GM11168 (cell line): Measurements from ENCODE around the gene CDH4.

Experiments
- in situ Hi-C: fragments of 300-500 bp; cut with MboI; formaldehyde crosslinking; loops from one replicate; pipeline ENCODE4 v1.12.0; 2022; ENCODE audit warnings: low sequenced_read_pairs; ENCODE audit not compliant: unreplicated experiment

The CDH4 gene

GRCh38 chr20:61520893-61521460, 268.9 kb downstream of the CDH4 start:
- in situ Hi-C loops, result no loop called here

- in situ Hi-C loops, result no loop called here
Measured at GRCh38 chr20:61521687-61522420, 269.8 kb downstream of the CDH4 start.

- in situ Hi-C loops, result no loop called here
Measured at GRCh38 chr20:61522498-61523090, 270.5 kb downstream of the CDH4 start.

GRCh38 chr20:61523145-61523544, 271.1 kb downstream of the CDH4 start:
- in situ Hi-C loops, result no loop called here

- in situ Hi-C loops, result no loop called here
Measured at GRCh38 chr20:61524951-61525666, 273.0 kb downstream of the CDH4 start.

- in situ Hi-C loops, result no loop called here
Measured at GRCh38 chr20:61525781-61526431, 273.8 kb downstream of the CDH4 start.

- in situ Hi-C loops, result no loop called here
Measured at GRCh38 chr20:61526907-61527306, 274.8 kb downstream of the CDH4 start.

GRCh38 chr20:61527626-61528025, 275.6 kb downstream of the CDH4 start:
- in situ Hi-C loops, result no loop called here

- in situ Hi-C loops, result no loop called here
Measured at GRCh38 chr20:61528591-61528990, 276.5 kb downstream of the CDH4 start.

- in situ Hi-C loops, result no loop called here
Measured at GRCh38 chr20:61529354-61529753, 277.3 kb downstream of the CDH4 start.

- in situ Hi-C loops, result no loop called here
Measured at GRCh38 chr20:61531553-61532345, 279.7 kb downstream of the CDH4 start.

- in situ Hi-C loops, result no loop called here
Measured at GRCh38 chr20:61532736-61533135, 280.7 kb downstream of the CDH4 start.

GRCh38 chr20:61533231-61533631, 281.2 kb downstream of the CDH4 start:
- in situ Hi-C loops, result no loop called here

- in situ Hi-C loops, result no loop called here
Measured at GRCh38 chr20:61534346-61534745, 282.3 kb downstream of the CDH4 start.

- in situ Hi-C loops, result no loop called here
Measured at GRCh38 chr20:61535091-61535490, 283.0 kb downstream of the CDH4 start.

GRCh38 chr20:61535536-61535935, 283.5 kb downstream of the CDH4 start:
- in situ Hi-C loops, result no loop called here

- in situ Hi-C loops, result no loop called here
Measured at GRCh38 chr20:61535956-61536355, 283.9 kb downstream of the CDH4 start.

- in situ Hi-C loops, result no loop called here
Measured at GRCh38 chr20:61536671-61537070, 284.6 kb downstream of the CDH4 start.

GRCh38 chr20:61537239-61538182, 285.4 kb downstream of the CDH4 start:
- in situ Hi-C loops, result no loop called here
